ENCODE data around the gene HCAR1. TPM values are rescaled to one million over a fixed set of nuclear protein-coding genes. Genes with fewer than 3 reads are reported as not detected.
"Not testable (repeated sequence)": the region's sequence is repeated elsewhere in the genome, so short reads cannot be mapped to it uniquely, and the experiment has no call there.

The HCAR1 gene, protein sequence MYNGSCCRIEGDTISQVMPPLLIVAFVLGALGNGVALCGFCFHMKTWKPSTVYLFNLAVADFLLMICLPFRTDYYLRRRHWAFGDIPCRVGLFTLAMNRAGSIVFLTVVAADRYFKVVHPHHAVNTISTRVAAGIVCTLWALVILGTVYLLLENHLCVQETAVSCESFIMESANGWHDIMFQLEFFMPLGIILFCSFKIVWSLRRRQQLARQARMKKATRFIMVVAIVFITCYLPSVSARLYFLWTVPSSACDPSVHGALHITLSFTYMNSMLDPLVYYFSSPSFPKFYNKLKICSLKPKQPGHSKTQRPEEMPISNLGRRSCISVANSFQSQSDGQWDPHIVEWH
- 0.10 TPM for total RNA-seq

DNA sequence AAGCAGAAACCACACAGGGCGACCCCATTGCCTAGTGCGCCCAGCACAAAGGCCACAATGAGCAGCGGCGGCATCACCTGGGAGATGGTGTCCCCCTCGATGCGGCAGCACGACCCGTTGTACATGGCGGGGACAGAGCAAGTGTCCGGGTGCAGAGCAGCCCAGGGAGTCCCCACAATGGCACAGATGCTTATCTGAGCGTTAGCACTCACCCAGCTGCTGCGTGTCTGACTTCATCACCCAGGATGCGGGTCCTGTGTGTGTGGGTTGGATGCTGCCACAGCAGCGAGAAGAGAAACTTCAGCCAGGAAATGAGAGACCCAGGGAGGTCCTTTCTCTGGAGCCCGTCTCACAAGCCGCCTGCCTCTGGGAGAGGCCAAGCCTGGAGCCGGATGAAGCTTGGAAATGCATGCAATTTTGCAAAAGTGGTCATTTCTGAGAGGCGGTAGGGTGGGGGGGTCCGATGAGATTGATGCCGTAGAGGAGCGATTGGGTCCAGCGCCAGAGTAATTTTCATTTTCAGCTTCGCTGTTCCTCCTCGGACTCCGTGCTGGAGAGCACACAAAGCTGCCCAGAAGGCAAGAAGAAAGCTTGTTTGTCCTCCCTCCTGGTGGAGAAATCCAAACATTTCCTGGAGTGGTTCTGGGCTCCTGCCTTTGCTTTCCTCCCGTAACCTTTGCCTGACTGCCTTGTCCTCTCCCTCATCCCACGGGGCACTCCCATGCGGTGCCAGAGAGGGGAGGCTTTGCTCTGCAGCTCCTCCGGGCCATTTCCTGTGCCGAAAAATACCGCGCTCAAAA, at the start of gene HCAR1:
HCAR1 (minus strand) TSS at position 630 of the 800 bp plus-strand sequence; CDS start at position 125, 505 bp downstream.
- DNase-seq = no peak

DNA sequence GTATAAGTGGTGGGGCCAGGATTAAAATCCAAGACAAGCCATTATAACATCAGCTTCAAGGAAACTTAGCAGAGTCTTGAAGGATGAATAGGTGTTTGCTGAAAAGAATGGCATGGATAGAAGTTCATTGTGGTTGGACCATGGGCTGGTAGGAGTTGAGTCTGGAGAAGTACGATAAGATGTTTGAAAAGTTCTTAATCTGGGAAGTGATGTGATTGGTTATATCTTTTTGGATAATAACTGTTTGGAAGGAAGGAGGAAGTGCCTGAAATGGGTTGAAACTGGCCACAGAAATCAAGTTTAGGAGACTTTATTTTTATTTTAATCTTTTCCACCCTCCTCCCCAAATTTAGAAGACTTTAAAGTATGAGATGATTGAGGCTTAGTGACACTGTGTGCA, 26.9 kb upstream of the HCAR1 start:
- no peak for DNase-seq

DNA sequence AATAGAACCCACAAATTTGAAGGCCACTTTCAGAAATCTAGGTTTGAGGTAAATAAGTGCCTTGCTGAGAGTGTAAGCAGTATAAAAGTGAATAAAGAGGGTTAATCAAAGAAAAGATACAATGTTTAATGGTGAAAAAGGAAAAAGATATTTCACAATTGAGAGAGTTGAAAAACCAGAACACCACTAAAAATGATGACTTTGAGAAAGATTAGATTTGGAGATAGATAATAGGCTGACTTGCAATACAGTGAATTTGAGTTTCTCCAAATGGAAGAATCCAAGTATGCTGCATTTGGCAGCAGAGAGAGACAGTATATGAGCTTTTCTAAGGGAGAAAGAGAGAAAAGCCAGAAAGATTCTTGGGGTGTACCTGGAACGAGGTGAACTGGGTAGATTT, 24.1 kb upstream of the HCAR1 start:
- no peak for DNase-seq

DNA sequence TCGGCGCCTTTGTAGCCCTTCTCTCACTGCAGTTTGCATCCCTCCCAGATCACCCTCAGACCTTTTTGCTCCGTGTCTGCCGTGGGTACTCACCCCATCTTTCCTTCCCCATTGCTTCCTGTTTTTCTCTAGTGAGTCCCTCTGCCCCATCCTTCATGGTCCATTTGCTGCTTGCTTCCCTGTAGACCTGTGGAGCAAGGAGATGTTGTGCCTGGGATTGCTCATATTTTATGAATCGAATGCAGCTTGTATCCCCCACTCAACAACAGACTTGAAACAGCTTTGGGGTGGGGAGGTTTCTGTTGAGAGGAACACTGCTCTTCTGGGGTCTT, 22.6 kb upstream of the HCAR1 start:
- no peak for DNase-seq

DNA sequence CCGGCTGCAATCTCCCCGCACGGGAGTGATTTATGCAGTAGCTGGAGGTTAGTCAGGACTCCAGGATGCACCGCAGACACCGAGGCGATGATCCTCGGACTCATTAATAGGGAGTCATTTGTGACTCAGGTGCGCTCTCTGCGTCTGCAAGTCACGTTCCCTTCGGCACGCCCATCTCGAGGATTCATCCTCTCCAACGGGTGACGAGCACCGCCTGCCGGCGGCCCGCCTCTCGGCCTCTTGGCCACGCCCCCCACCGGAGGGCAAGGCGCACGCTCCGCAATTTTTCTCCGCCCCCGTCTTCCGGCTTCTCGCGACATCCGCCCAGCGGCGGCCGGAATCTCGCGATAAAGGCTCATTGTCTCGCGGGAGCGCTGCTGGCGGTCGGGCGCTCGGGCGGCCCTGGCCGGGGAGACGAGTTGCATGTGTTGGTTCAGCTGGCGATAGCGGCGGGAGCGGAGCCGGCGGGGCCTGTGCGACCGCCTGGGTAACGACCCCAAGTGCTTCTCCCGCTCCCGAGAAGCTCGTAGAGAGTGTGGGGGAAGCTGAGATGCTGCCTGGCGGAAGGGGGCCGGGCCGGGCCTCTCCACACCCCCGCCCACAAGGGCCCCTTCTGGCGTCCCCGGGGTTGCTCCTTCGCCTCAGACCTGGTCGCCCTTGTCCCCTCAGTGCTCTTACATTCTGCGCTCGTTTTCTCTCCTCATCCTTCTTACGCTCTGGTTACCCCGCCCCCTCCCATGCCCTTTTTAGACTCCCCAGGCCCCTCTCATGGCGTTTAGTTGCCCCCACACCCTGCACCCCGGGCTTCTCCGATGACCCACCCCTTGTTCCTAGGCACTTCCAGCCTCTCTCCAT, 22.0 kb upstream of the HCAR1 start, which contains the start of gene DENR:
DENR (plus strand) TSS at position 361 of the 855 bp plus-strand sequence. CDS start 878 bp downstream, outside the sequence.
- DNase-seq = peak; percentile 99

DNA sequence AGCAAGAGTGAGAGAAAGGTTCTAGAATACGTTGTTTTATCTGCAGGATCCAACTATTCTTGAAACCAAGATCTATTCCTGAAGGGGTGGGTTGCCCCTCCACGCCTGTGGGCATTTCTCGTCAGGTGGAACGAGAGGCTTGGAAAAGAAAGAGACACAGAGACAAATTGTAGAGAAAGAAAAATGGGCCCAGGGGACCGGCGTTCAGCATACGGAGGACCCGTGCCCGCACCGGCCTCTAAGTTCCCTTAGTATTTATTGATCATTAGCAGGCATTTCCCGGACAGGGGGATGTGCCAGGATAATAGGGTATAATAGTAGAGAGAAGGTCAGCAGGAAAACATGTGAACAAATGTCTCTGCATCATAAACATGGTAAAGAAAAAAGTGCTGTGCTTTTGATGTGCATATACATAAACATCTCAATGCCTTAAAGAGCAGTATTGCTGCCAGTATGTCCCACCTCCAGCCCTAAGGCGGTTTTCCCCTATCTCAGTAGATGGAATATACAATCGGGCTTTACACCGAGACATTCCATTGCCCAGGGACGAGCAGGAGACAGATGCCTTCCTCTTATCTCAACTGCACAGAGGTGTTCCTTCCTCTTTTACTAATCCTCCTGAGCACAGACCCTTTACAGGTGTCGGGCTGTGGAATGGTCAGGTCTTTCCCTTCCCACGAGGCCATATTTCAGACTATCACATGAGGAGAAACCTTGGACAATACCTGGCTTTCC, 20.3 kb upstream of the HCAR1 start:
- DNase-seq = not testable (repeated sequence)

DNA sequence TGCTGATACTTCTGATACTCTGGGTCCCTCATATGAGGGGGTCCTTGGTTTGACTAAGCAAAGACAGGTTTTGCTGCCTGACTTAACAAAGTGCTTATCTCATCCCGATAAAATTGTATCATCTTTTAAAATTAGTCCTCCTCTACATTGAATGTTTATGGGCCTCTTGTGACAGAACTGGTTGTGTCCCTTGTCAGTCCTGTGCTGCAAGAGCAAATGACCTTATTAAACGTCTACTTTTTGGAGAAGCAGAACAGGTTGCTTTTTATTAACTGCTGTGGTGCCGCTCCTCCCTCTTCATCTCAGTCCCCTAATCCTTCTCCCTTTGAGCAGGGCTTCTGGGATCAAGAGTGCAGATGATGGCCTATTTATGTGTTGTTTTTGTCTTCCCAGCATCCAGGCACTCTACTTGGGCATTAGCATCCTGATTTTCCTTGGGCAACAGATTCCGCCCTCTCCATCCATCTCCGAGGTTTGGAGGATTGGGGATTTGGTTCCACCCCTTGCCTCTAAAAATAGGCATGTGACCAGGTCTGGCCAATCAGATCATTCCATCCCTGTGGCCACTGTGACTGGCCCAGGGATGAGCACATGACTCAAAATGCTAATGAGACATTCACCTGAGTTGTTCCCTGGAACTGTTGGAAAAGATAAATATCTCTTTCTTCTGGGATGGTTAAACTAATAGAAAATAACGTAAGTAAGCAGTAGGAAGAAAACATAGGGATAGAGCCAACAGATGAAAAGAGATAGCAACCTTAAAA, 19.1 kb upstream of the HCAR1 start:
- DNase-seq = no peak

DNA sequence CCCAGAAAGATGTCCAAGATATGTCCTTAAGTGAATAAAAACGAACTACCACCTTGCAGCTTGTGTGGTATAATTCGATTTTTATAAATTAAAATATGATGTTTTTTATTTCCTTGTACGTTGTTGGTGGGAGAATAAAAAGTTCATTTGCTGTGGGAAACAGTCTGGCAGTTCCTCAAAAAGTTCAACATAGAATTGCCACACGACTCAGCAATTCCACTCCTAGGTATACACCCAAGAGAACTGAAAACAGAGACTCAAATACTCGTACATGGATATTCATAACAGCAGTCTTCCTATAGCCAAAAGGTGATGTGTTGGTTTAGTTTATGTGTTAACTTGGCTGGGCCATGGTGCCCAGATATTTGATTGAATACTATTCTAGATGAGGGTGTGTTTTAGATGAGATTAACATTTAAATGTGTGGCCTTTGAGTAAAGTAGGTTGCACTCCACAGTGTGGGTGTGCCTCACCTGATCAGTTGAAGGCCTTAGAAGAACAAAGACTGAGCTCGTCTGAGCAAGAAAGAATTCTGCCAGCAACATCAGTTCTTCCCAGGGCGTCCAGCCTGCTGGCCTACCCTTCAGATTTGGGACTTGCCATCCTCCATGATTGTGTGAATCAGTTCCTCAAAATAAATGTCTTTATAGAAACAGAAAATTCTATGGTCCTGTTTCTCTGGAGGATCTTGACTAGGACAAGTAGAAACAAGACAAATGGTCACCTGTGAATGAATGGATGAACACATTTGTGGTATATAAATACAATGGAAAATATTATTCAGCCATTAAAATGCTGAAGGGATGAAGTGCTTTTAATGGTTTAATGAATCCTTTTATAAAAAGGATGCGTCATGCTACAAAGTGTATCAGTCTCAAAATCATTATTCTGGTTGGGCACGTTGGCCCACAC, 16.8 kb upstream of the HCAR1 start:
- DNase-seq = no peak

DNA sequence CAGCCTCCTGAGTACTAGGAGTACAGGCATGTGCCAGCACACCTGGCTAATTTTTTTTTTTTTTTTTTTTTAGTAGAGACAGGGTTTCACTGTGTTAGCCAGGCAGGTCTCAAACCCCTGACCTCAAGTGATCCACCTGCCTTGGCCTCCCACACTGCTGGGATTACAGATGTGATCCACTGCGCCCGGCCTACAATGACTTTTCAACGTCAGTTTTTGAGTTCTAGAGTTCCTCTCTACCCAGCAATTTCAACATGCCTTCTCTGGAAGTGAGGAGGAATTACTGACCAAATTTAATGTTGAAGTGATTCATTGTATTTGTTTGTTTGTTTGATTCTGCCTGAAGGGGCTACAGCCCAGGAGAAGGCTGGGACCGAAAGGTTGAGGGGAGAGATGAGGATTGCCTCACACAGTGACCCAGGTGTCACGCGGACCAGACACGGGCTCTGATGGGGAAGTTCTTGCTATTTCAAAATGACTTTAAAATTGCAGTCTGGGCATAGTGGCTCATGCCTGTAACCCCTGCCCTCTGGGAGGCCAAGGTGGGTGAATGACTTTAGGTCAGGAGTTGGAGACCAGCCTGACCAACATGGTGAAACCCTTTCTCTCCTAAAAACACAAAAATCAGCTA, 13.4 kb upstream of the HCAR1 start:
- no peak for DNase-seq

DNA sequence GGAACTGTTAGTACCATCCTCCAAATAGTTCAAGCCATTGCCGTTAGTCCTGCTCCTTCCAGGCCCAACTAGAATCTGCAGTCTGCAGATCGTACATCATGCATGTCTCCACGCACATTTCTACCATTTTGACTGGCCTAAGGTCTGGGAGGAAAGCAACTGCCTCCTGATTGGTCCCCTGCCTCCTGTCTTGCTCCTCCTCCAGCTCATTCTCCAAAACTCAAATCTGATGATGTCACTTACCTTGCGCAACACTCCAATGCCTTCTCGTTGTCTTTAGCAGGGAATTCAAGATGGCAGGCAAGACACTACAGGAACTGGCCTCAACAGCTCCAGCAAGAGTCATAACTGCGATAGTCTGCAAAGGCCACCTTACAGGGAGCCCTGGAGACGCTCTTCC, 9.7 kb upstream of the HCAR1 start:
- DNase-seq = no peak

DNA sequence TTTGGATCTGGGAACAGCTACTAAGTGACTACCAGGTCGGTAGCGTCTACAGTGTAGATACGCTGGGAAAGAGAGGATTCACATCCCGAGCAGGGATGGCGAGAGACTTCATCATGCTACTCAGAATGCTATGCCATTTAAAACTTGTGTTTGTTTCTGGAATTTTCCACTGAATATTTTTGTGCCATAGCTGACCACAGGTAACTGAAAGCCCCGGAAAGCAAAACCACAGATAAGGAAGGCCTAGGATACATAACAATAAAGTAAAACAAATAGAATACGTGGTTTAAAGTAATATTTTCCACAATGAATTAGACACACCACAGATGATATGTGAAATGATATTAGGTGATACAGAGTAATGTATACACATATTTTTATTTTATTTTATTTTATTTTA, 7.9 kb upstream of the HCAR1 start:
- no peak for DNase-seq

DNA sequence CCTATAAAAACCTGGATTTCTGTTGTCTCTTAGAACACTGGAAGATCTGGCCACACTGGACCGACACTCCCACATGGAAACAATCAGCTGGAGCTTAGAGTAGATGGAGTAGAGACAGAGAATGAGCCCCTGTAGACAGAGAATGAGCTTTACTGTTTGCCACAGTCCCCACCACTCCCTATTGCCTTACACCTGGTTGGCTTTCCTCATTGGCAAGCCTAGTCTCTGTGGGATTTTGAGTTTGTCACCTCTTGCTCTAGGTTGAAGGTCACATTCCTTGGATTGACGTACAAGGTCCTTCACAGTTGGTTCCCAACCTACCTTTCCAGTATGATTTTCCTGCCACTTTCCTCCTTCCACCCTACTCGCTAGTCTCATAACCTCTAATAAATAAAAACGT, 2.0 kb upstream of the HCAR1 start:
- no peak for DNase-seq

DNA sequence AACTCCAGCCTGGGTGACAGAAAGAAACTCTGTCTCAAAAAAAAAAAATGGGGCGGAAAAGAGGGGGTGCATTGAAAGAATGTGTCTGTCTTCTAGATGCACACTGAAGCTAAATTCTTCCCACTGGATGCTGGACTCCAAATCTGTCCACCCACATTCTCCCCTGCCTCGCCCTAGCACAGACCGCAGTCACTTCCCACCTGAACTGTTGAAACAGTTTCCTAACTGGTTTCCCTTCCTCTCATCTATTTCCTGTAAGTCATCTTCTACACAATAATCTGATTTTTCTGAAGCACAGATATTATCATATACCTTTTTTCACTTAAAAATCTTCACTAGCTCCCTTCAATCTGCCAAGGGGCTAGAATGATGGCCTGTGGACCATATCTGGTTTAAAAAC, 1.5 kb upstream of the HCAR1 start:
- DNase-seq = no peak

DNA sequence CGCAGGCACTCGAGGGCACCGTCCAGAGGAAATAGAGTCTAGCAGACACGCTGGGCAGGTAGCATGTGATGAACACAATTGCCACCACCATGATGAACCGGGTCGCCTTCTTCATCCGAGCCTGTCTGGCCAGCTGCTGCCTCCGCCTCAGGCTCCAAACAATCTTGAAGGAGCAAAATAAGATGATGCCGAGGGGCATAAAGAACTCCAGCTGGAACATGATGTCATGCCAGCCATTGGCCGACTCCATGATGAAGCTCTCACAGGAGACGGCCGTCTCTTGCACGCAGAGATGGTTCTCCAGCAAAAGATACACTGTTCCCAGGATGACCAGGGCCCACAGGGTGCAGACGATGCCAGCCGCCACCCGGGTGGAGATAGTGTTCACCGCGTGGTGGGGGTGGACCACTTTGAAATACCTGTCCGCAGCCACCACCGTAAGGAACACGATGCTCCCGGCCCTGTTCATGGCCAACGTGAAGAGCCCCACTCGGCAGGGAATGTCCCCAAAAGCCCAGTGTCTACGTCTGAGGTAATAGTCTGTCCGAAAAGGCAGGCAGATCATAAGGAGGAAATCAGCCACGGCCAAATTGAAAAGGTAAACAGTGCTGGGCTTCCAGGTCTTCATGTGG, 945 bp downstream of the HCAR1 start:
- DNase-seq = no peak

DNA sequence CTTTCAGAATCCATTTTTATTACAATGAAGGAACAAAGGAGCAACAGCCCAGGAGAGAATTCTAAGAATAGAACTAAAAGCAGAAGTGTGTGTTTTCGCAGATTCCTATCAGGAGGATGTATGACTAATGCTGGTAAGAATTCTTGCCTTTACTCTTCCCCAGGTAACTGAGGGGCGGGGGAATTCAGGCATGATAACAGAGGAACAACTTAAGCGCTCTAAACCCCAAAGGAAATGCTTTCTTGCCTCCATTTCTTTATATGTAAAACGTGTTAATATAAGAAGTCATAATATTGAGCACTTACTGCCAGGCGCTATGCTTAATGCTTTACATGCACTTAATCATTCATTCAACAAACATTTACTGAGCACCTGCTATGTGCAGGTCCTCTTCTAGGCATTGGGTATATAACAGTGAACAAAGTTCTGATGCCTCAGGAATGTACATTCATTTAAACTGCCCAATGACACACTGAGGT, 4.5 kb downstream of the HCAR1 start:
- no peak for DNase-seq

DNA sequence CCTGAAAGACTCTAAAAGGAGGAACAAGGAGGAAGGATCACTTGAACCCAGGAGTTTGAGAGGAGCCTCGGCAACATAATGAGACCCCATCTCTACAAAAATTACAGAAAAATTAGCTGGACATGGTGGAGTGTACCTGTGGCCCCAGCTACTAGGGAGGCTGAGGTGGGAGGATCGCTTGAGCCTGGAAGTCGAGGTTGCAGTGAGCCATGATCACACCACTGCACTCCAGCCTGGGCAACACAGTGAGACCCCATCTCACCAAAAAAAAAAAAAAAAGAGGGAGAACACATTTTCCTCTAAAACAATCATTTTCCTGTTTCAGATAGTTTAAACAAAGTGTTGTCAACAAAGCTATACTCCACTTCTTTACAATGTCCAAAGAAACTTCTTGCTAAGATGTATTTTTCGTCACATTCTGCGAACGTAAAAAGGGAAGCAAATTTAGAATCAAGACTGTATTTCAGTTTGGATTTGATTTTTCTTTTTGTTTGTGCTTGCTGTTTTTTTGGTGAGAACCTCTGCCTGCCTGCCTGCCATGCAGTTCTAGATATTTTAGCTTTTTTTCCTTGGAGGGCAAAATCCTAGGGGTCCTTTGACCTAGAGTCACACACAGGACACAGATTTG, 5.1 kb downstream of the HCAR1 start:
- no peak for DNase-seq

DNA sequence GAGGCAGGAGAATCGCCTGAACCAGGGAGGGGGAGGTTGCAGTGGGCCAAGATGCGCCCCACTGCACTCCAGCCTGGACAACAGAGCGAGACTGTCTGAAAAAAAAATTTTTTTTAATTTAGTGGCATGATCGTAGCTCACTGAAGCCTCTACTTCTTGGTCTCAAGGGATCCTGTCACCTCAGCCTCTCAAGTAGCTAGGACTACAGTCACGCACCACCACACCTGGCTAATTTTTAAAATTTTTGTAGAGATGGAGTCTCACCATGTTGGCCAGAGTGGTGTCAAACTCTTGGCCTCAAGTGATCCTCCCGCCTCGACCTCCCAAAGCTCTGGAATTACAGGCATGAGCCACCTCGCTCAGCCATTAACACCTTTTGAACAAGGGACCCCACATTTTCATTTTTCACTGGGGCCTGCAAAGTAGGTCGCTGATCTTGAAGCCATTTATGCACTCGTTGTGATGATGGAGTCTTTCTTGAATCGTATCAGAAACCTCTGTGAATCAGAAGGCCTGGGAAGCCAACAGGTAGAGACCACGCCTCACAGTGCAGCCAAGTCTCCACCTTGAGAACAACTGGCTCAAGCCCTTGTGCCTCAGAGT, 5.9 kb downstream of the HCAR1 start:
- DNase-seq = no peak

DNA sequence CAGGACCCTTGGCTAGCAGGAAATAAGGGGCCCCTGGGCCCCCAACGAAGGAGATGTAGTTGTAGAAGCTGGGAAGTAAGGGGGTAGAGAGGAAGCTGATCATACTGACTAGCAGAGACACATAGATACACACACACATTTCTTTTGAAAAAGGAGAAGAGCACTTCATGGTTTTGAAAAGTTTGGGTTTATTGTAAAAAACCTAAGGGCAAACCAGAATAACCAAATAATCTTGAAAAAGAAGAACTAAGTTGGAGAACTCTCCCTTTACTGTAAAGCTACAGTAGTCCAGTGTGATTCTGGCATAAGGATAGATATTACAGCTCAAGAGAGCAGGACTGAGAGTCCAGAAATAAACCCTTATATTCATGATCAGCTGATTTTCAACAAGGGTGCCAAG, 8.3 kb downstream of the HCAR1 start:
- DNase-seq = no peak
